ENCODE results near the gene CLEC20A.

GRCh38 chr1:178490967-178491366, 5.8 kb downstream of the CLEC20A start:
- no peak for TF ChIP-seq CTCF (conservative IDR thresholded peaks at IDR 0.05 in 1 of 2, IDR thresholded peaks at IDR 0.05 in 1 of 2; ENCODE audit: low read depth in 1 of 2, low read length in 2 of 2)
- TF ChIP-seq EZH2 (IDR thresholded peaks at IDR 0.05; ENCODE audit: low read length, missing control alignments) = no peak

Measured in fibroblast of lung (primary cell).